Gastrocnemius medialis (tissue), 4 donors: ENCODE data around the gene CST3.

Source experiments
- POLR2A ChIP-seq, 2 donors: fragments of 450-650 bp; IDR thresholded peaks; one replicate each; pipeline ENCODE4 v1.6.1; 2017; ENCODE audit warnings: antibody characterized with exemption in 2 of 2, mild to moderate bottlenecking in 2 of 2, moderate library complexity in 2 of 2
- TF ChIP-seq, protein P1 (sequence below), 5 experiments: fragments of 450-650 bp in 3 of 5; fragments of 200-600 bp in 2 of 5; sonication (generic) in 2 of 5; IDR thresholded peaks in 4 of 5; conservative IDR thresholded peaks in 1 of 5; 1 replicate in 4 of 5; 2 replicates in 1 of 5; pipeline ENCODE4 v1.5.1; 2016 to 2019; ENCODE audit warnings: antibody characterized with exemption in 5 of 5, mild to moderate bottlenecking in 3 of 5, moderate library complexity in 3 of 5

- TF ChIP-seq, protein P1, sequence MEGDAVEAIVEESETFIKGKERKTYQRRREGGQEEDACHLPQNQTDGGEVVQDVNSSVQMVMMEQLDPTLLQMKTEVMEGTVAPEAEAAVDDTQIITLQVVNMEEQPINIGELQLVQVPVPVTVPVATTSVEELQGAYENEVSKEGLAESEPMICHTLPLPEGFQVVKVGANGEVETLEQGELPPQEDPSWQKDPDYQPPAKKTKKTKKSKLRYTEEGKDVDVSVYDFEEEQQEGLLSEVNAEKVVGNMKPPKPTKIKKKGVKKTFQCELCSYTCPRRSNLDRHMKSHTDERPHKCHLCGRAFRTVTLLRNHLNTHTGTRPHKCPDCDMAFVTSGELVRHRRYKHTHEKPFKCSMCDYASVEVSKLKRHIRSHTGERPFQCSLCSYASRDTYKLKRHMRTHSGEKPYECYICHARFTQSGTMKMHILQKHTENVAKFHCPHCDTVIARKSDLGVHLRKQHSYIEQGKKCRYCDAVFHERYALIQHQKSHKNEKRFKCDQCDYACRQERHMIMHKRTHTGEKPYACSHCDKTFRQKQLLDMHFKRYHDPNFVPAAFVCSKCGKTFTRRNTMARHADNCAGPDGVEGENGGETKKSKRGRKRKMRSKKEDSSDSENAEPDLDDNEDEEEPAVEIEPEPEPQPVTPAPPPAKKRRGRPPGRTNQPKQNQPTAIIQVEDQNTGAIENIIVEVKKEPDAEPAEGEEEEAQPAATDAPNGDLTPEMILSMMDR (IDR thresholded peaks at IDR 0.05 in 4 of 5, conservative IDR thresholded peaks at IDR 0.05 in 1 of 5) = no peak
- TF ChIP-seq POLR2A (IDR thresholded peaks at IDR 0.05) = no peak
Observed at GRCh38 chr20:23602699-23603098, 35.1 kb downstream of the CST3 start.
